Glutamatergic neuron (in vitro differentiated cells): Measurements from ENCODE around the gene MRFAP1. TPM values are rescaled to one million over a fixed set of nuclear protein-coding genes. Genes with fewer than 3 reads are reported as not detected.

Experiments
- DNase-seq: peaks from one replicate; pipeline ENCODE4 v3.0.0; 2022
- H3K27ac Mint-ChIP-seq: one replicate; pipeline ENCODE4 v1.8.0; 2020; ENCODE audit warnings: mild to moderate bottlenecking, mixed read lengths, inconsistent platforms; ENCODE audit not compliant: unreplicated experiment
- H3K27me3 Mint-ChIP-seq: one replicate; pipeline ENCODE4 v1.8.0; 2020; ENCODE audit warnings: mild to moderate bottlenecking, moderate library complexity, mixed read lengths, inconsistent platforms; ENCODE audit not compliant: unreplicated experiment
- H3K36me3 Mint-ChIP-seq: one replicate; pipeline ENCODE4 v1.8.0; 2020; ENCODE audit warnings: mild to moderate bottlenecking, mixed read lengths, inconsistent platforms; ENCODE audit not compliant: unreplicated experiment
- H3K4me1 Mint-ChIP-seq: one replicate; pipeline ENCODE4 v1.8.0; 2020; ENCODE audit warnings: mild to moderate bottlenecking, low read depth, mixed read lengths, inconsistent platforms; ENCODE audit not compliant: unreplicated experiment
- H3K4me3 Mint-ChIP-seq: one replicate; pipeline ENCODE4 v1.8.0; 2020; ENCODE audit warnings: mild to moderate bottlenecking, mixed read lengths, inconsistent platforms; ENCODE audit not compliant: unreplicated experiment
- H3K9me3 Mint-ChIP-seq: one replicate; pipeline ENCODE4 v1.8.0; 2020; ENCODE audit warnings: mild to moderate bottlenecking, moderate library complexity, mixed read lengths, inconsistent platforms; ENCODE audit not compliant: unreplicated experiment
- CTCF ChIP-seq: fragments of 200-600 bp; sonication (generic); IDR thresholded peaks from one replicate; pipeline ENCODE4 v1.5.0; 2021; ENCODE audit not compliant: partially characterized antibody, unreplicated experiment
- total RNA-seq: library from RNA; stranded (reverse); fragmentation: NEBNext Ultra II Directional; extraction: Animal tissue kit (Norgen Biotek cat#: 25700); gene quantifications from one replicate; pipeline ENCODE4 v1.2.1, GENCODE V29; 2021; ENCODE audit not compliant: unreplicated experiment

MRFAP1 gene
- total RNA-seq, 1 donor from 2014 or later: 226 TPM

GRCh38 chr4:6662591-6662990 is 22.1 kb downstream of the MRFAP1 start:
- no peak for TF ChIP-seq CTCF
- Mint-ChIP-seq H3K27me3 (peaks cover 10% of the 10 kb centered on the region), H3K36me3 (no peaks in the 10 kb centered on the region), H3K4me3 (no peak overlapping the region), H3K9me3 (no peaks in the 10 kb centered on the region), H3K4me1 (no peaks in the 10 kb centered on the region), H3K27ac (no peak overlapping the region)
- no peak for DNase-seq

- peaks cover 10% of the 10 kb centered on the region for H3K27me3 Mint-ChIP-seq
- no peaks in the 10 kb centered on the region for H3K9me3 Mint-ChIP-seq
- H3K27ac Mint-ChIP-seq: no peak overlapping the region
- H3K4me1 Mint-ChIP-seq: no peaks in the 10 kb centered on the region
- H3K4me3 Mint-ChIP-seq: no peak overlapping the region
- no peak for DNase-seq
- TF ChIP-seq CTCF: no peak
- H3K36me3 Mint-ChIP-seq: no peaks in the 10 kb centered on the region
Observed at GRCh38 chr4:6663596-6664393, 23.3 kb downstream of the MRFAP1 start.

GRCh38 chr4:6665320-6665654 is 24.8 kb downstream of the MRFAP1 start:
- peaks cover 7% of the 10 kb centered on the region for H3K27me3 Mint-ChIP-seq
- no peaks in the 10 kb centered on the region for H3K4me1 Mint-ChIP-seq
- no peak for TF ChIP-seq CTCF
- no peak overlapping the region for H3K27ac Mint-ChIP-seq
- H3K9me3 Mint-ChIP-seq: no peaks in the 10 kb centered on the region
- H3K36me3 Mint-ChIP-seq: no peaks in the 10 kb centered on the region
- DNase-seq: no peak
- no peak overlapping the region for H3K4me3 Mint-ChIP-seq

- no peak for DNase-seq
- no peak for TF ChIP-seq CTCF
- Mint-ChIP-seq H3K9me3 (peaks cover 3% of the 10 kb centered on the region), H3K4me3 (no peak overlapping the region), H3K36me3 (no peaks in the 10 kb centered on the region), H3K27me3 (peaks cover 3% of the 10 kb centered on the region), H3K4me1 (peaks cover 1% of the 10 kb centered on the region), H3K27ac (no peak overlapping the region)
Observed at GRCh38 chr4:6668391-6668790, 27.9 kb downstream of the MRFAP1 start.

- H3K4me3 Mint-ChIP-seq: no peak overlapping the region
Observed at GRCh38 chr4:6671648-6672047, 31.2 kb downstream of the MRFAP1 start.

More at GRCh38 chr4:6671648-6672047, 31.2 kb downstream of the MRFAP1 start:
- DNase-seq: no peak
- Mint-ChIP-seq H3K27ac (no peak overlapping the region), H3K9me3 (peaks cover 9% of the 10 kb centered on the region), H3K36me3 (no peaks in the 10 kb centered on the region), H3K27me3 (peaks cover 10% of the 10 kb centered on the region), H3K4me1 (peaks cover 12% of the 10 kb centered on the region)
- no peak for TF ChIP-seq CTCF
